NB4 (cell line): ENCODE data around the gene METTL23.
"Not testable (repeated sequence)": the region's sequence is repeated elsewhere in the genome, so short reads cannot be mapped to it uniquely, and the experiment has no call there.

Source experiments
- DNase-seq: peaks from one replicate; pipeline ENCODE4 v3.0.0; 2010; ENCODE audit warnings: low read depth
- H3K4me3 ChIP-seq: one replicate; pipeline ENCODE4 v1.5.1; 2011; ENCODE audit warnings: mild to moderate bottlenecking, low read depth, low read length, moderate library complexity
- MYC ChIP-seq: IDR thresholded peaks from 2 replicates; pipeline ENCODE4 v1.6.1; 2011; ENCODE audit warnings: low read depth, low read length
- POLR2A ChIP-seq: IDR thresholded peaks from 2 replicates; pipeline ENCODE4 v1.6.1; 2011; ENCODE audit warnings: mild to moderate bottlenecking; ENCODE audit not compliant: insufficient read length; ENCODE audit errors: extremely low read depth
- TF ChIP-seq, protein P1 (sequence below): IDR thresholded peaks from one replicate; pipeline ENCODE4 v1.5.1; 2012; ENCODE audit warnings: low read depth, low read length
- TF ChIP-seq, protein P2 (sequence below): IDR thresholded peaks from 2 replicates; pipeline ENCODE4 v1.6.1; 2011; ENCODE audit warnings: low read depth, low read length

Gene METTL23

DNA sequence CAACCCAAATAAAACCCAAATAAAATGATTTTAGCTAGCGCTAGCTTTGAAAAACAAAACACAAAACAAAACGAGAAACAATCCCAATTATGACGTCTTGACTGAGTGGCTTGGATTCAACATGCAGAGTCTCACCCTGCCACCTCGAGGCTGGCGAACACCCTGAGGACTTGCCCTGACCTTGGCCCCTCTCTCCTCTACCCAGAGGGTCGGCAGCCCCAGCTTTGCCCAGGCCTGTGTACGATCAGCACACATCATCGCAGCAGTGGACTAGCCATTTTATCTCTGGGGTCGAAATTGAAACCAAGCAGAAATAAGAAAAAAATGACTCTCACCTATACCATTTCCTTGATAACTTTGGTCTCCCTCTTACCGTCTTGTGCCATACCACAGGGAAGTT, 5.2 kb upstream of the METTL23 start:
- DNase-seq: no peak
- no peak for TF ChIP-seq POLR2A
- no peak for TF ChIP-seq MYC
- TF ChIP-seq, protein P1, sequence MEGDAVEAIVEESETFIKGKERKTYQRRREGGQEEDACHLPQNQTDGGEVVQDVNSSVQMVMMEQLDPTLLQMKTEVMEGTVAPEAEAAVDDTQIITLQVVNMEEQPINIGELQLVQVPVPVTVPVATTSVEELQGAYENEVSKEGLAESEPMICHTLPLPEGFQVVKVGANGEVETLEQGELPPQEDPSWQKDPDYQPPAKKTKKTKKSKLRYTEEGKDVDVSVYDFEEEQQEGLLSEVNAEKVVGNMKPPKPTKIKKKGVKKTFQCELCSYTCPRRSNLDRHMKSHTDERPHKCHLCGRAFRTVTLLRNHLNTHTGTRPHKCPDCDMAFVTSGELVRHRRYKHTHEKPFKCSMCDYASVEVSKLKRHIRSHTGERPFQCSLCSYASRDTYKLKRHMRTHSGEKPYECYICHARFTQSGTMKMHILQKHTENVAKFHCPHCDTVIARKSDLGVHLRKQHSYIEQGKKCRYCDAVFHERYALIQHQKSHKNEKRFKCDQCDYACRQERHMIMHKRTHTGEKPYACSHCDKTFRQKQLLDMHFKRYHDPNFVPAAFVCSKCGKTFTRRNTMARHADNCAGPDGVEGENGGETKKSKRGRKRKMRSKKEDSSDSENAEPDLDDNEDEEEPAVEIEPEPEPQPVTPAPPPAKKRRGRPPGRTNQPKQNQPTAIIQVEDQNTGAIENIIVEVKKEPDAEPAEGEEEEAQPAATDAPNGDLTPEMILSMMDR: no peak
- TF ChIP-seq, protein P2, sequence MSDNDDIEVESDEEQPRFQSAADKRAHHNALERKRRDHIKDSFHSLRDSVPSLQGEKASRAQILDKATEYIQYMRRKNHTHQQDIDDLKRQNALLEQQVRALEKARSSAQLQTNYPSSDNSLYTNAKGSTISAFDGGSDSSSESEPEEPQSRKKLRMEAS: no peak
- H3K4me3 ChIP-seq: no peak overlapping the region

DNA sequence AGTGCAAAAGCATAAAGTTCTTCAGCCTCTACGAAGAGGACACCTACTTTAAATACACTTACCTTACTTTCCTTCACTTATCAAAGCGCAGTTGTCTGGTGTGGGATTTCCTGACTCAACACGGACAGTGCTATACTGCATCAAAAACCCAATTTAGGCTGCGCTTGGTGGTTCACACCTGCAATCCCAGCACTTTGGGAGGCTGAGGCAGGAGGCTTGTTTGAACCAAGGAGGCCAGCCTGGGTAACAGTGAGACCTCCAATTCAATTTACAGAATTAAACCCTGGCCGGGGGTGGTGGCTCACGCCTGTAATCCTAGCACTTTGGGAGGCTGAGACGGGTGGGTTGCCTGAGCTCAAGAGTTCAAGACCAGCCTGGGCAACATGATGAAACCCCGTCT, 4.4 kb upstream of the METTL23 start:
- DNase-seq: no peak
- no peak overlapping the region for H3K4me3 ChIP-seq
- TF ChIP-seq, protein P2: no peak
- TF ChIP-seq POLR2A (no peak), MYC (no peak)
- TF ChIP-seq, protein P1: no peak

DNA sequence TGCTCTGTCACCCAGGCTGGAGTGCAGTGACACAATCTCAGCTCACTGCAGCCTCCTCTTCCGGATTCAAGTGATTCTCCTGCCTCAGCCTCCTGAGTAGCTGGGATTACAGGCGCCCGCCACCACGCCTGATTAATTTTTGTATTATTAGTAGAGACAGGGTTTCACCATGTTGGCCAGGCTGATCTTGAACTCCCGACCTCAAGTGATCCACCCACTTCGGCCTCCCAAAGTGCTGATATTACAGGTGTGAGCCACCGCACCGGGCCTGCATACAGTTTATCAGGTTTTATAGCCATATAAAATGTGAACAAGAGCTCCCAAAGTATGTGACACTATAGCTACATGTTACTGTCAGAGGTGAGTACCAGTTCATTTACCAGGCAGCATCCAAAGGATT, 3.7 kb upstream of the METTL23 start:
- DNase-seq: not testable (repeated sequence)

DNA sequence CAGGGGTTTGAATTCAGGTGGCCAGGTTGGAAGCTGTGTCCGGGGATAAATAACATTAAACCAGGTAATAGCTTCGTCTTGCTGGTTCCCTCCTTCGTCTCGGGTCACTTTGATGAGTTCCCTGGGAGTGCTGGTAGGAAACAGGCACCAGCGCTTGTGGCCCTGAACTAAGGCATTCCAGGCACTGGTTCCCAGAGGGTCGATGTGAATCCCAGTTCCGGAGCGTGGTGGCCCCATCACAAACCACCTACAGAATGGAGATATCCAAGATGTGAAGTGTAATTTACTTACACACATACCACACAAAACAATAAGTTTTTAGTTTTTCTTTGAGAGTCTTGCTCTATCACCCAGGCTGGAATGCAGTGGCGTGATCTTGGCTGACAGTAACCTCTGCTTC, 2.8 kb upstream of the METTL23 start:
- no peak overlapping the region for H3K4me3 ChIP-seq
- TF ChIP-seq, protein P1: no peak
- no peak for DNase-seq

More for the DNA sequence above, 3.7 kb upstream of the METTL23 start:
- not testable (repeated sequence) for H3K4me3 ChIP-seq

DNA sequence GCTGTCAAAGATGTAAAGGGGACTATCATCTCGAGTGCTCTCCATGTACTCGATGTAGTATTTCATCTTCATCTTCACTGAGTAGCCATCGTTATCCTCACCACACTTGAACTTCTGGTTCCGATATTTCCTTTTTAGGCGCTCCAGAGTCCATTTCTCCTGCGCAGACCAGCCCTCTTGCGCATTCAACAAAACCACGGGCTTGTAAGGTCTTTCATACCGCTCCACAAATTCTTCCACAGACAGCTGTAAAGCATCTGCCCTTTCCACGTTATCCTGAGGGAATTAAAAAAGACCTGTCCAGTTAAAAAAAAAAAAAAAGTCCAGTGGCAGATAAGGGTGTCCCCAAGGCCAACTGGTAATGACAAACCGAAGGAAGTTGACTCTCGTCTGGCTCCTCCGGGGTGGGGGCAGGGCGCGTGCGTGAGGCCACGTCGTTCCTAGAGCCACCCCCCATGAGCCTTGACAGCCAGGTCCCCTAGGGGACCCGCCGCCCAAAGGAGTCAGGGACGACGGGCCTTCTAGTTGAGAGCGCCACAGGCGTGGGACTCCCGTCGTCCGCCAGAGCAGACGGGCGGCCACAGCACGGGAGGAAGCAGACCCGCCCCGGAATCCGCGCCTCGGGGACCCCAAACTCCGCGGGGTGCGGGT, 934 bp upstream of the METTL23 start:
- TF ChIP-seq, protein P2: peak; percentile 18; the same call in 1 of the 2 replicates
- TF ChIP-seq, protein P1: no peak
- TF ChIP-seq MYC: peak; percentile 40
- TF ChIP-seq POLR2A: no peak
- peak; percentile 87 for DNase-seq
- H3K4me3 ChIP-seq: peak overlapping the region; percentile 70

DNA sequence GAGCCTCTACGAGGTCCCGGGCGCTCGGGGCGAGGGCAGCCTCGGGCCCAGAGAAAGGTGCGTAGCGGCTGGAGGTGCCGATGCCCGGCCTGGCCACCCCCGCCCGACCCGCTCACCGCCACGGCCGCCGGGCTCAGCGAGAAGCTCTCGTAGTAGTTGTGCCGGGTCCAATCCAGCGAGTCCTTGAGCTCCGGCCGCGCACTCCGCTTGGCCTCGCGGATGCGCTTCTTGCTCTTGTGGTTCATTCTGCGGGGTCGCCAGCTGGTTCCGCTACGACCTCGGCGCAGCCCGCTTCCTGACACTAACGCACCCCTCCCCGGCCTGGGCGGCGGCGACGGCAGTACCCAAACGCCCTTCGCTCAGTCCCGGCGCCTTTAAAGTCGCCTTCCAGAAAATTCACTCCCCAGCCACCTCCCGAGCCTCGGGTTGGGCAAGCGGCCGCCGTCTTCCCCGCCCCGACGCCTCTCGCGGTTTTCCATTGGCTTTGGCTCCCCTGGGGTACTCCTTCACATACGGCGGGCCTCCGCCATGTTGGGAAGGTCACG, 336 bp upstream of the METTL23 start, which contains the start of gene JMJD6:
Gene JMJD6 (minus strand): TSS at position 376 of the 545 bp plus-strand sequence. CDS start 131 bp downstream, at position 245.
- H3K4me3 ChIP-seq: peak within 1 kb of the TSS; percentile 76
- TF ChIP-seq, protein P2: peak; percentile 62; the same call in 1 of the 2 replicates
- peak; percentile 43 for TF ChIP-seq MYC
- no peak for TF ChIP-seq POLR2A
- DNase-seq: peak; percentile 98
